ENCODE data around the gene CRMP1. TPM values are rescaled to one million over a fixed set of nuclear protein-coding genes. Genes with fewer than 3 reads are reported as not detected.

CRMP1 gene
- polyA plus RNA-seq, 1 donor (not counting 4 experiments of a cell fraction or from before 2014, with no cell fraction given) = 0.03 TPM

- peaks cover 46 to 62% of the 10 kb centered on the region in 2 experiments for H3K36me3 ChIP-seq (ENCODE audit: control insufficient read depth in 2 of 2, extremely low read depth in 1 of 2, insufficient read depth in 2 of 2, low read length in 2 of 2)
- H4K20me1 ChIP-seq (ENCODE audit: control insufficient read depth, extremely low read depth, insufficient read depth, low read length) = peaks cover 3% of the 10 kb centered on the region
- TF ChIP-seq CTCF (optimal IDR thresholded peaks at IDR 0.05 in 1 of 3, IDR thresholded peaks at IDR 0.05 in 1 of 3, conservative IDR thresholded peaks at IDR 0.05 in 1 of 3; ENCODE audit: extremely low read depth in 1 of 3, insufficient read depth in 2 of 3, low read length in 3 of 3) (no peak), EZH2 (IDR thresholded peaks at IDR 0.05; ENCODE audit: low read length) (no peak)
- H3K9me1 ChIP-seq (ENCODE audit: control insufficient read depth, extremely low read depth, insufficient read depth, low read length) = no peaks in the 10 kb centered on the region
- no peaks in the 10 kb centered on the region for H3K79me2 ChIP-seq (ENCODE audit: control insufficient read depth, insufficient read depth, low read length)
- no peak overlapping the region for H2AFZ ChIP-seq (ENCODE audit: control insufficient read depth, low read length)
- H3K27ac ChIP-seq (ENCODE audit: control insufficient read depth, insufficient read depth, low read length) = no peak overlapping the region
- no peaks in the 10 kb centered on the region for H3K27me3 ChIP-seq (ENCODE audit: control insufficient read depth, extremely low read depth, insufficient read depth, low read length)
- dilution Hi-C loops (cut with MboI; ENCODE audit: extremely low pct_ligation_motif_present, low sequenced_read_pairs) = no loop called here
- no peak overlapping the region for H3K4me2 ChIP-seq (ENCODE audit: control insufficient read depth, extremely low read depth, insufficient read depth, low read depth, low read length)
- DNase-seq (ENCODE audit: low read depth, low spot score) (no peak), FAIRE-seq (no peak)
- no peaks in the 10 kb centered on the region for H3K4me1 ChIP-seq (ENCODE audit: control insufficient read depth, extremely low read depth, insufficient read depth, low read length)
- no peaks in the 10 kb centered on the region for H3K9me3 ChIP-seq (ENCODE audit: control insufficient read depth, low read depth, low read length)
- no peak overlapping the region for H3K4me3 ChIP-seq (ENCODE audit: control insufficient read depth in 2 of 3, extremely low read depth in 1 of 3, insufficient read depth in 2 of 3, low read depth in 1 of 3, low read length in 3 of 3)
- no peak overlapping the region for H3K9ac ChIP-seq (ENCODE audit: control insufficient read depth, extremely low read depth, insufficient read depth, low read length)
These were observed 83.6 kb downstream of the CRMP1 start for GRCh38 chr4:5809216-5809776.

GRCh38 chr4:5808081-5808741 lies 84.7 kb downstream of the CRMP1 start:
- Histone ChIP-seq H3K79me2 (ENCODE audit: control insufficient read depth, insufficient read depth, low read length) (no peaks in the 10 kb centered on the region), H3K9me1 (ENCODE audit: control insufficient read depth, extremely low read depth, insufficient read depth, low read length) (no peaks in the 10 kb centered on the region), H3K4me2 (ENCODE audit: control insufficient read depth, extremely low read depth, insufficient read depth, low read depth, low read length) (no peak overlapping the region), H3K27me3 (ENCODE audit: control insufficient read depth, extremely low read depth, insufficient read depth, low read length) (no peaks in the 10 kb centered on the region), H2AFZ (ENCODE audit: control insufficient read depth, low read length) (no peak overlapping the region), H4K20me1 (ENCODE audit: control insufficient read depth, extremely low read depth, insufficient read depth, low read length) (peaks cover 3% of the 10 kb centered on the region), H3K9ac (ENCODE audit: control insufficient read depth, extremely low read depth, insufficient read depth, low read length) (no peak overlapping the region), H3K4me1 (ENCODE audit: control insufficient read depth, extremely low read depth, insufficient read depth, low read length) (no peaks in the 10 kb centered on the region), H3K27ac (ENCODE audit: control insufficient read depth, insufficient read depth, low read length) (no peak overlapping the region), H3K36me3 (ENCODE audit: control insufficient read depth in 2 of 2, extremely low read depth in 1 of 2, insufficient read depth in 2 of 2, low read length in 2 of 2) (peaks cover 39 to 58% of the 10 kb centered on the region in 2 experiments), H3K4me3 (ENCODE audit: control insufficient read depth in 2 of 3, extremely low read depth in 1 of 3, insufficient read depth in 2 of 3, low read depth in 1 of 3, low read length in 3 of 3) (no peak overlapping the region), H3K9me3 (ENCODE audit: control insufficient read depth, low read depth, low read length) (no peaks in the 10 kb centered on the region)
- no peak for FAIRE-seq
- DNase-seq (ENCODE audit: low read depth, low spot score) = no peak
- dilution Hi-C loops (cut with MboI; ENCODE audit: extremely low pct_ligation_motif_present, low sequenced_read_pairs) = no loop called here
- TF ChIP-seq CTCF (optimal IDR thresholded peaks at IDR 0.05 in 1 of 3, IDR thresholded peaks at IDR 0.05 in 1 of 3, conservative IDR thresholded peaks at IDR 0.05 in 1 of 3; ENCODE audit: extremely low read depth in 1 of 3, insufficient read depth in 2 of 3, low read length in 3 of 3) = no peak
- no peak for TF ChIP-seq EZH2 (IDR thresholded peaks at IDR 0.05; ENCODE audit: low read length)

Measured in keratinocyte (primary cell).